CD14-positive monocyte (primary cell): ENCODE measurements around the gene KCNAB1. TPM values are rescaled to one million over a fixed set of nuclear protein-coding genes. Genes with fewer than 3 reads are reported as not detected.

ENCODE experiments used
- DNase-seq, 3 donors: peaks; one replicate each; pipeline ENCODE4 v3.0.0-alpha.2; 2011 to 2022
- H2AFZ ChIP-seq: 2 replicates; pipeline ENCODE4 v1.6.0; 2012; ENCODE audit warnings: mild to moderate bottlenecking, low read depth, low read length, inconsistent platforms; ENCODE audit not compliant: insufficient read depth, poor library complexity, severe bottlenecking
- H3K27ac ChIP-seq, 2 donors: 1 replicate in 1 of 2; 2 replicates in 1 of 2; pipeline ENCODE4 v1.5.1; 2012 to 2013; ENCODE audit warnings: low read length in 2 of 2, control low read depth in 1 of 2, inconsistent platforms in 1 of 2, low read depth in 1 of 2, mild to moderate bottlenecking in 1 of 2
- H3K27me3 ChIP-seq, 2 donors: one replicate each; pipeline versions ENCODE4 v1.6.0 to v1.6.1; 2011 to 2013; ENCODE audit warnings: low read length in 2 of 2; ENCODE audit not compliant: control insufficient read depth in 2 of 2, insufficient read depth in 2 of 2
- H3K36me3 ChIP-seq, 2 donors: replicated peaks in 1 of 2; 1 replicate in 1 of 2; 2 replicates in 1 of 2; pipeline versions ENCODE4 v1.5.1 to v1.6.1; 2012 to 2013; ENCODE audit warnings: low read length in 2 of 2, control low read depth in 1 of 2, inconsistent platforms in 1 of 2, mild to moderate bottlenecking in 1 of 2; ENCODE audit not compliant: insufficient read depth in 2 of 2, control insufficient read depth in 1 of 2
- H3K4me1 ChIP-seq, 2 donors: 1 replicate in 1 of 2; 2 replicates in 1 of 2; pipeline versions ENCODE4 v1.5.1 to v1.6.1; 2012 to 2013; ENCODE audit warnings: low read length in 2 of 2, control low read depth in 1 of 2, inconsistent platforms in 1 of 2, mild to moderate bottlenecking in 1 of 2, moderate library complexity in 1 of 2; ENCODE audit not compliant: insufficient read depth in 2 of 2, control insufficient read depth in 1 of 2
- H3K4me2 ChIP-seq: replicated peaks from 2 replicates; pipeline ENCODE3; 2012; ENCODE audit warnings: low read length, moderate library complexity, mild to moderate bottlenecking; ENCODE audit not compliant: poor library complexity, severe bottlenecking; ENCODE audit errors: extremely low read depth
- H3K4me3 ChIP-seq, 3 experiments: fragments of 200-600 bp in 1 of 3; sonication (generic) in 1 of 3; replicated peaks in 1 of 3; 1 replicate in 2 of 3; 2 replicates in 1 of 3; pipeline ENCODE4 v1.5.1; 2011 to 2013; ENCODE audit warnings: low read length in 3 of 3, mild to moderate bottlenecking in 3 of 3, control low read depth in 2 of 3, low read depth in 2 of 3, inconsistent platforms in 1 of 3, moderate library complexity in 1 of 3
- H3K79me2 ChIP-seq: 2 replicates; pipeline ENCODE4 v1.6.0; 2012; ENCODE audit warnings: mild to moderate bottlenecking, control low read depth, inconsistent platforms, low read length, moderate library complexity; ENCODE audit not compliant: insufficient read depth
- H3K9ac ChIP-seq: 2 replicates; pipeline ENCODE4 v1.6.0; 2017; ENCODE audit warnings: low read length, mild to moderate bottlenecking; ENCODE audit not compliant: insufficient read depth, poor library complexity, severe bottlenecking
- H3K9me3 ChIP-seq, 2 donors: replicated peaks in 1 of 2; 1 replicate in 1 of 2; 2 replicates in 1 of 2; pipeline versions ENCODE4 v1.5.1 to v1.6.1; 2012 to 2013; ENCODE audit warnings: low read length in 2 of 2, control low read depth in 1 of 2; ENCODE audit not compliant: control insufficient read depth in 1 of 2, insufficient read depth in 1 of 2
- H4K20me1 ChIP-seq: 2 replicates; pipeline ENCODE4 v1.6.0; 2012; ENCODE audit warnings: mild to moderate bottlenecking, low read length, control low read depth, moderate library complexity; ENCODE audit not compliant: insufficient read depth
- H3K27ac Mint-ChIP-seq, 7 donors: one replicate each; pipeline ENCODE4 v1.8.0; 2020; ENCODE audit warnings: mild to moderate bottlenecking in 7 of 7, mixed read lengths in 7 of 7, moderate library complexity in 6 of 7, inconsistent platforms in 2 of 7
- H3K27me3 Mint-ChIP-seq, 3 donors: one replicate each; pipeline ENCODE4 v1.8.0; 2021 to 2022; ENCODE audit warnings: low read depth in 3 of 3, mild to moderate bottlenecking in 3 of 3, mixed read lengths in 3 of 3, moderate library complexity in 3 of 3, inconsistent platforms in 1 of 3
- H3K36me3 Mint-ChIP-seq, 2 donors: one replicate each; pipeline ENCODE4 v1.8.0; 2020; ENCODE audit warnings: mixed read lengths in 2 of 2, inconsistent platforms in 1 of 2, mild to moderate bottlenecking in 1 of 2
- H3K4me1 Mint-ChIP-seq: one replicate; pipeline ENCODE4 v1.8.0; 2020; ENCODE audit warnings: mild to moderate bottlenecking, mixed read lengths
- H3K4me3 Mint-ChIP-seq, 2 donors: one replicate each; pipeline ENCODE4 v1.8.0; 2020; ENCODE audit warnings: mild to moderate bottlenecking in 2 of 2, mixed read lengths in 2 of 2, moderate library complexity in 1 of 2
- H3K9me3 Mint-ChIP-seq, 7 donors: one replicate each; pipeline ENCODE4 v1.8.0; 2020 to 2022; ENCODE audit warnings: mixed read lengths in 7 of 7, mild to moderate bottlenecking in 6 of 7, moderate library complexity in 6 of 7, inconsistent platforms in 2 of 7
- WGBS: methylation state at CpG from one replicate; pipeline ENCODE4 v1.1.5; 2013; ENCODE audit warnings: missing lambda C conversion rate; ENCODE audit not compliant: insufficient coverage; 5-methylcytosine and 5-hydroxymethylcytosine counted together
- intact Hi-C, 2 donors: fragments of 100-400 bp; cut with micrococcal nuclease; formaldehyde crosslinking; loops; one replicate each; pipeline versions ENCODE4 v1.15.0 to v1.15.1; 2023
- polyA plus RNA-seq, 3 donors: library from polyadenylated mRNA; depleted of rRNA in 1 of 3; unstranded in 2 of 3; stranded (reverse) in 1 of 3; fragments of 300-500 nt in 2 of 3; fragments of >200 nt in 1 of 3; fragmentation: Illumina TruSeq in 2 of 3; gene quantifications; 1 replicate in 2 of 3; 2 replicates in 1 of 3; pipeline ENCODE4 v1.2.3, GENCODE V29; 2012 to 2021
- TF ChIP-seq, protein P1 (sequence below): fragments of 200-600 bp; IDR thresholded peaks from one replicate; pipeline ENCODE4 v1.8.0; 2022; ENCODE audit warnings: antibody characterized with exemption, mild to moderate bottlenecking

Gene KCNAB1
- polyA plus RNA-seq, 3 donors, result 0.08 to 0.14 TPM; not detected in 1

- Histone ChIP-seq H3K4me2 (no peak overlapping the region), H3K4me3 (no peak overlapping the region), H3K9me3 (no peaks in the 10 kb centered on the region), H3K27ac (no peak overlapping the region), H3K36me3 (no peaks in the 10 kb centered on the region), H2AFZ (no peak overlapping the region), H3K9ac (no peak overlapping the region), H3K27me3 (no peaks in the 10 kb centered on the region), H3K4me1 (no peaks in the 10 kb centered on the region), H4K20me1 (no peaks in the 10 kb centered on the region), H3K79me2 (no peaks in the 10 kb centered on the region)
- Mint-ChIP-seq H3K27me3 (peaks cover 0 to 4% (median 2%) of the 10 kb centered on the region in 3 donors), H3K36me3 (no peaks in the 10 kb centered on the region), H3K9me3 (peaks cover 0 to 2% (median 0%) of the 10 kb centered on the region in 7 donors), H3K4me3 (no peak overlapping the region), H3K4me1 (no peaks in the 10 kb centered on the region), H3K27ac (no peak overlapping the region)
- intact Hi-C loops, result no loop called here
- 100% methylated on average over 1 of the region's 2 CpGs for WGBS
- DNase-seq, result no peak
- TF ChIP-seq, protein P1, sequence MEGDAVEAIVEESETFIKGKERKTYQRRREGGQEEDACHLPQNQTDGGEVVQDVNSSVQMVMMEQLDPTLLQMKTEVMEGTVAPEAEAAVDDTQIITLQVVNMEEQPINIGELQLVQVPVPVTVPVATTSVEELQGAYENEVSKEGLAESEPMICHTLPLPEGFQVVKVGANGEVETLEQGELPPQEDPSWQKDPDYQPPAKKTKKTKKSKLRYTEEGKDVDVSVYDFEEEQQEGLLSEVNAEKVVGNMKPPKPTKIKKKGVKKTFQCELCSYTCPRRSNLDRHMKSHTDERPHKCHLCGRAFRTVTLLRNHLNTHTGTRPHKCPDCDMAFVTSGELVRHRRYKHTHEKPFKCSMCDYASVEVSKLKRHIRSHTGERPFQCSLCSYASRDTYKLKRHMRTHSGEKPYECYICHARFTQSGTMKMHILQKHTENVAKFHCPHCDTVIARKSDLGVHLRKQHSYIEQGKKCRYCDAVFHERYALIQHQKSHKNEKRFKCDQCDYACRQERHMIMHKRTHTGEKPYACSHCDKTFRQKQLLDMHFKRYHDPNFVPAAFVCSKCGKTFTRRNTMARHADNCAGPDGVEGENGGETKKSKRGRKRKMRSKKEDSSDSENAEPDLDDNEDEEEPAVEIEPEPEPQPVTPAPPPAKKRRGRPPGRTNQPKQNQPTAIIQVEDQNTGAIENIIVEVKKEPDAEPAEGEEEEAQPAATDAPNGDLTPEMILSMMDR, result no peak
Observed at GRCh38 chr3:156258301-156258700, 137.9 kb downstream of the KCNAB1 start.

DNA sequence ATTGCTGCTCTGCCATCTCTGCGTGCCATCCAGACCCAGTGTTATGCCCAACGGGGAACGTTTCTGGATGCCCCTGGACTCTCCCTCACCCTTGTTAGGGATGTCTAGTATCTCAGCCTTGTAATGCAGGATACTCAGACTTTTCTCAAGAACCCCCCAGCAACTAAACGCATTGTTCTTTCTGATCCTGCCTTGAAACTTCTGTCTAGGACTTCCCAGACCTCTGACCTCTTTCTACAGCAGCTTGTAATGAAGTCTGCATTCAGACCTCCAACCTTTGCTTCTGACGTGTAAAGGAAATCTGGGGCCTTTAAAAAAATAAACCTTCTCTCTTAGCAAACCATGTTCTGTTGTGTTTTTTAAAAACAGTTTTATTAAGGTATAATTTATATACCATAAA lies 139.5 kb downstream of the KCNAB1 start:
- H3K4me2 ChIP-seq, result no peak overlapping the region
- Mint-ChIP-seq H3K27me3 (peaks cover 0 to 4% (median 2%) of the 10 kb centered on the region in 3 donors), H3K9me3 (peaks cover 0 to 2% (median 0%) of the 10 kb centered on the region in 7 donors), H3K4me1 (no peaks in the 10 kb centered on the region), H3K36me3 (no peaks in the 10 kb centered on the region), H3K4me3 (no peak overlapping the region), H3K27ac (no peak overlapping the region)
- no peaks in the 10 kb centered on the region for H3K79me2 ChIP-seq
- no peaks in the 10 kb centered on the region for H3K27me3 ChIP-seq
- intact Hi-C loops, result no loop called here
- no peaks in the 10 kb centered on the region for H4K20me1 ChIP-seq
- TF ChIP-seq, protein P1, result no peak
- H3K9ac ChIP-seq, result no peak overlapping the region
- no peak for DNase-seq
- no peaks in the 10 kb centered on the region for H3K36me3 ChIP-seq
- no peak overlapping the region for H3K27ac ChIP-seq
- H2AFZ ChIP-seq, result no peak overlapping the region
- no peaks in the 10 kb centered on the region for H3K4me1 ChIP-seq
- H3K9me3 ChIP-seq, result no peaks in the 10 kb centered on the region
- 100% methylated on average over 1 of the region's 5 CpGs for WGBS
- H3K4me3 ChIP-seq, result no peak overlapping the region
